ENCODE results near the gene RXYLT1.
"Not testable (repeated sequence)": the region's sequence is repeated elsewhere in the genome, so short reads cannot be mapped to it uniquely, and the experiment has no call there.

The RXYLT1 gene, protein sequence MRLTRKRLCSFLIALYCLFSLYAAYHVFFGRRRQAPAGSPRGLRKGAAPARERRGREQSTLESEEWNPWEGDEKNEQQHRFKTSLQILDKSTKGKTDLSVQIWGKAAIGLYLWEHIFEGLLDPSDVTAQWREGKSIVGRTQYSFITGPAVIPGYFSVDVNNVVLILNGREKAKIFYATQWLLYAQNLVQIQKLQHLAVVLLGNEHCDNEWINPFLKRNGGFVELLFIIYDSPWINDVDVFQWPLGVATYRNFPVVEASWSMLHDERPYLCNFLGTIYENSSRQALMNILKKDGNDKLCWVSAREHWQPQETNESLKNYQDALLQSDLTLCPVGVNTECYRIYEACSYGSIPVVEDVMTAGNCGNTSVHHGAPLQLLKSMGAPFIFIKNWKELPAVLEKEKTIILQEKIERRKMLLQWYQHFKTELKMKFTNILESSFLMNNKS

GRCh38 chr12:63779498-63780481 is at the start of gene RXYLT1:
Gene RXYLT1, plus strand, starts transcription at chr12:63779909. Its CDS starts 52 bp downstream, at chr12:63779961.
- peak; percentile 86 for DNase-seq

DNA sequence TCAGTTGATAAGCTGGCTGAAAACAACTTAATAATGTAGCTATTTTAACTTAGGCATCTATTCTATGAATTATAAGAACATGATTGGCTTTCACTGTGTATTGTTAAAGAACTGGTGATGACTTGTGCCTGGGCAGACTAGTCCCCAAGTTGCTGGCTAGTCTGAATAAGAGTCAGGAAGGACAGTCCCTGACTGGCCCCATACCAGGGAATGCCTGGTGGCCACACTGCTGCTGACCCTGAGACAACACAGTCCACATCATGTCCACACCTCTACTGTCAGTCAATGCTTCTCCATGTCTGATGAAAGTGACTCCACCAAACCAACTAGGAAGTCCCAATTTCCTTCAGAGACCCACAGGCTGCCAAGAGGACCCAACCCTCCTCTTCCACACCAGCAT is 46.9 kb upstream of the RXYLT1 start:
- DNase-seq, result not testable (repeated sequence)

DNA sequence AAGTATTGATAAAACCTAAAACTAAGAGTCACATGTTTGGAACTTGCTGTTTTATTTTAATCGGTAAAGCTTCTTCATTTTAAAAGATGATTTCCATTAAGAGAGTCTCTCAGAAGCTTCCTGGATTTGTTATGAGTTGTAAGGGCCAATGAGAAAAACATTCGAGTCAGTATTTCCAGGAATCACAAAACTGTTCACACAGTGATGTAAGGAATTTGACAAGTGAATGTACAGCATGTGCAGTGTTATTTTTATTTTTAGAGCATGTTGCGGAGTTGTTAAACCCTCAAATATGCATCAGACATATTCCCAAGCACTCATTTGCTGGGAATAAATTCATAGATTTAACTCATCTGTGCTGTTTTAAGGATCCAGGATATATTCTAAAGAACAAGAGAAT is 46.1 kb upstream of the RXYLT1 start:
- not testable (repeated sequence) for DNase-seq

- DNase-seq, result not testable (repeated sequence)
Measured at GRCh38 chr12:63740551-63740950, 39.2 kb upstream of the RXYLT1 start.

- not testable (repeated sequence) for DNase-seq
Measured at GRCh38 chr12:63741431-63741830, 38.3 kb upstream of the RXYLT1 start.

GRCh38 chr12:63744110-63744509 is 35.6 kb upstream of the RXYLT1 start:
- DNase-seq, result not testable (repeated sequence)

DNA sequence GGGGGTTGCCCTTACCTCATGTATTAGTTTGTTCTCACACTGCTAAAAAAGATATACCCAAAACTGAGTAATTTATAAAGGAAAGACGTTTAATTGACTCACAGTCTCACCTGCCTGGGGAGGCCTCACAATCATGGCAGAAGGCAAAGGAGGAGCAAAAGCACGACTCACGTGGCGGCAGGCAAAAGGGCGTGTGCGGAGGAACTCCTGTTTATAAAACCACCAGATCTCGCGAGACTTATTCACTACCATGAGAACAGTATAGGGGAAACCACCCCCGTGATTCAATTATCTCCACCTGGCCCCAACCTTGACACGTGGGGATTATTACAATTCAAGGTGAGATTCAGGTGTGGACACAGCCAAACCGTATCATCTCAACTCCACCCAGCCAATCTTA is 33.2 kb upstream of the RXYLT1 start:
- DNase-seq, result not testable (repeated sequence)

GRCh38 chr12:63747136-63747535 is 32.6 kb upstream of the RXYLT1 start:
- DNase-seq, result not testable (repeated sequence)

GRCh38 chr12:63747553-63747952 is 32.2 kb upstream of the RXYLT1 start:
- DNase-seq, result no peak

- no peak for DNase-seq
Measured at GRCh38 chr12:63752283-63752682, 27.4 kb upstream of the RXYLT1 start.

- no peak for DNase-seq
Measured at GRCh38 chr12:63752841-63753240, 26.9 kb upstream of the RXYLT1 start.

DNA sequence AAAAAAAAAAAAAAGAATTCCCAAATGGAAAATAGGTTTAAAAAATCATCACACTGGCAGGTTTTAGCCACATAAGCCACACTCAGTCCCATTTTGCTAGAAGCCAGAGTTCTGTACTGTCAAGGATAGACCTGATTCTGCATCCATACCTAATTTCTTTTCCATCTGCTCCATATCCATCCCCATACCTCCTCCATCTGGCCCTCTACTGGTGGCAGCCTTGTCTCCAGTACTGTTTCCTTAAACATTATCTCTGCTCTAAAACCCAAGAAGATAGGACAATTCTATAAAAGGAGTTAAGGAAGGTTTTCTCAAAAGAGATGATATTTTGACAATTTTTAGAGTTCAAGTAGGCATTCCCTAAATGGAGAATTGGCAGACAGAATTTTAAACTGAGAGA is 26.0 kb upstream of the RXYLT1 start:
- DNase-seq, result no peak

DNA sequence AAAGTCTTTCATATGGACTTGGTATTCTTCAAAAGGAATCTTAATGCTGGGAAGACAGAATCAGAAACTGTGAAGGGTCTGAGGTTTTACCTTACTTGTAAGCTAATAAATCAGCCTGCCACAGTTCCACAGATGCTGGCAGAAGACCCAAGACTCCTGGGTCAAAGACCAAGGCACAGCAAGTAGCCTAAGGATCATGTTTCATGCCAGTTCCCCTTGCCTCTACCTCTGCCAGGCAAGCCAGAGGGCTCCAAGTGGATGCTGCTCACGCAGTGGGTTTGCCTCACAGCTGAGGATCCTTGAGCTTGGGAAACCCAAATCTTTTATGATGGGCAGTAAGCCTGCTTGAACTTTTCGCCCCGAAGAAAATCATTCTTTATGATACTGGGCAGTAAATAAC is 15.2 kb upstream of the RXYLT1 start:
- DNase-seq, result no peak

- DNase-seq, result no peak
Measured at GRCh38 chr12:63766498-63766897, 13.2 kb upstream of the RXYLT1 start.

DNA sequence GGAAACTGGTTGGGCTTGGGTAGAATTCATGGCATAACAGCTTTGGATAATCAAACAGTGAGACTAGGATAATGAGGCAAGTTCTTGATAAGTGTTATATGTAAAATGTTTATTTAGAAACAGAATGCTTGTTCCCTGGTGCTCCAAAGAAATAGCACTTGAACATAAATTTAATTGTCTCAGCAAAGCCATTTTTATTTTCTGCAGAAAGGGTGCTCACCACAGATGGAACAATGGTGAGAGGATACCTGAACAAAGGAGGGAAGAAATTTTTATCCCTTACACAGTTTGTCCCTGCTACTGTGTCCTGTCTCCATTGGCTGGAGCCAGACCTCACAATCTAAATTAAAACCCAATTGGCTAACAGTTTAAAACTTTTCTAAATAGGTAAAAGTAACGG is 9.3 kb upstream of the RXYLT1 start:
- no peak for DNase-seq

DNA sequence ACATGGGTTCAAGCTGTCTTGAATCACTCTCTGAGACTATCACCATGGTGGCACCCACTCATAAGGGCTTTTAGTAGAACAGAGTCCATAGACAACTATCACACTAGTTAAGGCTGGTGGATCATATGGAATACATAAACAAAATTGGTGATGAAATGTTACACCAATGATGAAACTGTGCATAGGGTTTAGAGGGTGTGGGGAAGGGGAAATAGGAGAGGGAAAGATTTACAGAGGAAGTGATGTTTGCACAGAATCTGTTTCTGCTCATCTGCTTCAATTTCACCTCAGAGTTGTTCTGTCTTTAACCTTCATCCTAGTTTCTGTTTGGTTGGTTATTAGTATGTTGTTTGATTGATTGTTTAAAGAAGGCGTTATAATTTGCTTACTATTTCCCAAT is 2.4 kb upstream of the RXYLT1 start:
- DNase-seq, result no peak

DNA sequence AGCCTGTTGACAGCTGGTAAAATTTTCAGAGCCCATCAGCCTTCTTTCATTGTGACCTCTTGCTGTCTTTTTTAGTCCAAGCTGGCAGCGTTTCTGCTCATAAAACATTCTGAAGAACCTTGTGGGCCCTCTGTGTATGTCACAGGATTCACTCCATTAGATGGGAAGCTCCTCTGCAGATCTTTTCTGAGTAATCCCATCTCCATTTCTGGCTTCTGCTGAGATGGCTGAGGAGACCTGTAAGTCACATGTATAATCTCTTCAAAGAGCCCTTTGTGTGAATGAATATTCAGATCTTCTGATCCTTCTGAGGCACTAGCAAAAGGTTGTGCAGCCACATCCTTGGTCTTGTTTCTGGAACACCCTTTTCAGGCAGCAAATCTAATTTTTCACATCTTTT is 2.8 kb downstream of the RXYLT1 start:
- DNase-seq, result no peak

GRCh38 chr12:63787306-63787705 is 7.6 kb downstream of the RXYLT1 start:
- DNase-seq, result no peak

- no peak for DNase-seq
Measured at GRCh38 chr12:63790608-63790945, 10.9 kb downstream of the RXYLT1 start.

- no peak for DNase-seq
Measured at GRCh38 chr12:63792338-63792737, 12.6 kb downstream of the RXYLT1 start.

DNA sequence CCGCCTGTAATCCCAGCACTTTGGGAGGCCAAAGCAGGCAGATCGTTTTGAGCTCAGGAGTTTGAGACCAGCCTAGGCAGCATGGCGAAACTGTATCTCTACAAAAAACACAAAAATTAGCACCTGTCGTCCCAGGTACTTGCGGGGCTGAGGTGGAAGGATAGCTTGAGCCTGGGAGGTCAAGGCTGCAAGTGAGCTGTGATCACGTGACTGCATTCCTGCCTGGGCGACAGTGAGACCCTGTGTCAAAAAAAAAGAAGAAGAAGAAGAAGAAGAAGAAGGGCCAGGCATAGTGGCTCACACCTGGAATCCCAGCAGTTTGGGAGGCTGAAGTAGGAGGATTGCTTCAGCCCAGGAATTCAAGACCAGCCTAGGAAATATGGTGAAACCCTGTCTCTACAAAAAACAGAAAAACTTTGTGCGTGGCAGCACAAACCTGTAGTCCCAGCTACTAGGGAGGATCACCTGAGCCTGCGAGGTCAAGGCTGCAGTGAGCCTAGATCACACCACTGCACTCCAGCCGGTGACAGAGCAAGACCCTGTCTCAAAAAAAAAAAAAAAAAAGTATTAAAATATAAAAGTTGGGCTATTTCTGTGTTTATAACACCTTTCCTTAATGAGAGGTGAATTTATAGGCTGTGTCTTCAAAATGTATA is 15.5 kb downstream of the RXYLT1 start:
- DNase-seq, result no peak

DNA sequence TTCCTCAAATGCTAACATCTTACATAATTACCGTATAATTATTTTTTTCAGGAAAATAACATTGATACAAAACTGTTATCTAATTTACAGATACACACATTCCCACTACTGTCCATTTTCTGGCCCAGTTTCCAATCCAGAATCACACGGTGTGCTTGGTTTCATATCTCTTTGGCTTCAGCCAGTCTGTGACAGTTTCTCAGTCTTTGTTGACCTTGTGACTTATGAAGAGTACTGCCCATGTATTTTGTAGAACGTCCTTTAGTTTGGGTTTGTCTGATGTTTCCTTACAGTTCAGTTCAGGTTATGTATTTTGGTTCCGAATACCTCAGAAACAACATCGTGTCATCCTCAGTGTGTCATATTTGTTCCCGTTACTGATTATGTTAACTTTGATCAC is 16.2 kb downstream of the RXYLT1 start:
- no peak for DNase-seq

DNA sequence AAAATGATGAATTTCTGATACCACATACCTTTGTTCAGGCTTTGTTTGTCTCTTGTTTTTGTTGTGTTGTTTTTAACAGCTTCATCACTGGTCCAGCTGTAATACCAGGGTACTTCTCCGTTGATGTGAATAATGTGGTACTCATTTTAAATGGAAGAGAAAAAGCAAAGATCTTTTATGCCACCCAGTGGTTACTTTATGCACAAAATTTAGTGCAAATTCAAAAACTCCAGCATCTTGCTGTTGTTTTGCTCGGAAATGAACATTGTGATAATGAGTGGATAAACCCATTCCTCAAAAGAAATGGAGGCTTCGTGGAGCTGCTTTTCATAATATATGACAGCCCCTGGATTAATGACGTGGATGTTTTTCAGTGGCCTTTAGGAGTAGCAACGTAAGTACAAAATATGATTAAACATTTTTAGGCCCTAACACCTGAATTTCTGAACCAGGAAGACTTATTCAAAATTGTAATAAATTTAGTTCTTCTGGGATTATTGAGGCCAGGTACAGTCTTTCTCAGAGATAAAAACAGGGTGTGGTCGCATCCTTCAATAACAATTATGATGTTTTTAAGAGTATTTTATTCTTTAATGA is 22.4 kb downstream of the RXYLT1 start:
- no peak for DNase-seq
